HG02763 (cell line): ENCODE results near the gene SV2B.

Experiments used
- ATAC-seq: cut with Tn5 transposase; IDR thresholded peaks from one replicate; pipeline ENCODE4 v1.9.1; 2021; ENCODE audit warnings: mild to moderate bottlenecking, moderate library complexity; ENCODE audit not compliant: unreplicated experiment

Gene SV2B

DNA sequence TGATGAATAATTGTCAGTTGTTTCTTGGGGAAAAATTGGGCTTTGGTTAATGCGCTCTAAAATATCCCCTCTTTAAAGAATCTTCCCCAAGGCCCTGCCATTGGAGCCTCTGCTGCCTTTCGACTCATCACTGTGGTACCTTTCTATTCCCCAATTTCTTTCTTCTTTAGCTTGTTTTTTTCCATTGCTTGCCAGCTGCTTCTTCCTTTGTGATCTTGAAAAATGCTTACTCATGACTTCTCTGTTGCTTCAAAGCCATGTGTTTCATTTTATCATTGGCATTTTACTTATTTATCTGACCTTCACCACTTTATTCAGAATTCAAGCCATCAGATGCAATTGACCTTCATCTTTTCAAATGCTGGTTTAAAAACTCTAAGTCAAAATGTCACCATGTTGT is 84.4 kb downstream of the SV2B start:
- no peak for ATAC-seq

DNA sequence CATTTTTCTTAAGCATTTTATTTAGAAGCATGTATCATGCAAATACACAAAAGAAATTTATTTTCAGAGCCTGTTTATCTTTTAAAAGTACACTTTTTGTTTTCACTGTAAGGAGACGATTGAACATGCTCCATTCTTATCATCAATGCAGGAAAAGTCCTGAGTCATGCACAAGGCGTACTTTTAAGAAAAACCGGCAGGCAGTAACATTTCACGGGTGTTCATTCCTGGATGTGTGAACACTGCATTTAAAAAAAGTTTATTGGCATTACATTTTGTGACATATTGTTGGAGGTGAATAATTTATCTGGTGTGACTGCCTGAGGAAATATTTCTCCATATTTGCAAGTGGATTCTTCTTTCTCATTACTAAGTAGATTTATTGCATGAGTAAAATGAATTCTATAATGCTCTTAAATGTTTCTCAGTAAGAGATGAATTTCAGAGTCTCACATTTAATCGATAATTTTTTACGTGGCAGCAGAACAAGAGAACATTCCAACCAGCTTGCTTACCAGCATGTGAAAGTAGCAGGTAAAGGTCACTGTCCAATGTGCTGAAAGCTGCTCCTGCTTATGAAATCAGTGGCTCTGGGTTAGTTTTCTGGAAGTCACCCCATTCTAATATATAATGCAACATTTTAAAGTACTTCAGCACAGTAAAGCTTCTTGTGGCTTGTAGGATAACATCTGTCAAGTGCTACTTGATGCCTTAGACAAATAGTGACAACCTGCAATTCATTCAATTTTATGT is 87.0 kb downstream of the SV2B start:
- no peak for ATAC-seq

DNA sequence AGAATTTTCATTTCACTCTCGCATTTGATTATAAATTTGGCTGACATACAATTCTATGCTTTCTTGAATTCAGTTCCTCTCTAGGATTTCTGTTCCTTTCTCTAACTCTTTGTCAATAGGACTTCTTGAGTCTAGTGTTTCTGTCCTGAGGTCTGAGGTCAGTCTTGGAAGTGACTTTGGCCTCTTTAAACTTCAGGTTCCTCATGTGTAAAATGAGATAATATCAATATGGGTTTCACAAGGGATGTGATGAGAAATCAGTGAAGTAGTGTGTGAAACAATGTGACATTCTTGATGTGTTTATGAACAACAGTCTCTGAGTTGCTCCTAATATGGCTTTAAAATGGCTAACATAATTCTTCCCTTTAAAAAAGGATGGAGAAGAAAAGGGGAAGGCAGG is 92.2 kb downstream of the SV2B start:
- ATAC-seq = no peak

DNA sequence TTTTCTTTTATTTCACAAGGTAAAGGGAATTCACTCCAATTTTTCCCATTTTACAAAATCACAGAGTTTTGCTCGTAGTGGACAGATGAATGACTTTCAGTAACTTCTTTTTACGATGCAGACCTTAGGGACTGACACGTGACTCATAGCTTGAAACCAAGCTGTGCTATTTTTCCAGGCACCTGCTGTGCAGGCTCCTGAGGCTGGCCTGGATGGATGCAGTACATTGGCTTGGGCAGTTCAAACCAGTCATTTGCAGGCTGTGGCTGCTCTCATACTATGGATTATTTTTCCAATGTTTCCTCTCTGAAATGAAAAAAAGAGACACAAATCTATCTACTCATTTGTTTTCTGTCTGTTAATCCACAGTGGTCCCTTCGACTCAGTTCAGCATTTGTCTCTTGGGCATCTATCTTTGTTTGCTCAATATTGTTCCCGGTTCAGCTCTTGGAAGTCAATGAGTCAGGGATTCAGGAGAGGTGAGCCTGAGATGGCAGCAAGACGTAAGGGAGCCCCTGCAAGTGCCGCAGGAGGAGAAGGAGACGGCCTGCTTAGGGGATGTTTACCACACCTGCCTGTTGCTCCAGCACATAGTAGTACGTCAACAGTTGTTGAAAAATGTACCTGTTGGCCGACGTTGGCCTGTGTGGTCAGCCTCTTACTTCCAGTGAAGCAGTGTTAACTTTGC is 92.8 kb downstream of the SV2B start:
- ATAC-seq = no peak

DNA sequence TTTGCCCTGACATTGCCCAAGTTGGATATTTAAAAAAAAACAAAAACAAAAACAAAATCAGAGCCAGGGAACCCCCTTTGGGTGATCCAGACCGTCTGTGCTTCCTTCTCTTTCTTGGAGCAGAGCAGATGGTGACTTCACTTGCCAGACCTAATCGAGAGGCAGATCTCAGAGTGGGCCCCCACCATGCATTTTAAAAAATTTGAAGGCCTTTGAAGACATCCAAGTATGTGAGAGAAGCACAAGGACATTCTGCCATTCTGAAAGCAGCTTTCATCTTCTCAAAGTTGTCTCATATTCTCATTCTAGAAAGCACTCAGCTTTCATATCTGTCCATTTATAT is 93.3 kb downstream of the SV2B start:
- no peak for ATAC-seq

DNA sequence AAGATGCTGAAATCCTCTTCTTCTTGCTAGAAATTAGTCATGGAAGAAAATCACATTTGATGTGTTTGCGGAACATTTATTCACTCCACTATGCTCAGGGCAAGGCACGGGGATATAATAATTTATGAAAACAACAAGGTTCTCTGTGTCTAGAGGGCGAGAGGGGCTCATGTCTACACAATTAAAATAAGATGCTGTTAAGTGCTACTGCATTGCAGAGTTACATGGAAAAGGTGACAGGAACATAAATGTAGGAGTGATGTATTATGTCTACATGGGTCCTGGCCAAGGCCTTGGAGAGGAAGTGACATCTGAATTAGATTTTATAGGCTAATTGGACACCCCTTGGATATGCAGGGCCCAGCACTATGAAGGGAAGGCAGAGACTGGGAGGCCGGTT is 96.1 kb downstream of the SV2B start:
- ATAC-seq = no peak

DNA sequence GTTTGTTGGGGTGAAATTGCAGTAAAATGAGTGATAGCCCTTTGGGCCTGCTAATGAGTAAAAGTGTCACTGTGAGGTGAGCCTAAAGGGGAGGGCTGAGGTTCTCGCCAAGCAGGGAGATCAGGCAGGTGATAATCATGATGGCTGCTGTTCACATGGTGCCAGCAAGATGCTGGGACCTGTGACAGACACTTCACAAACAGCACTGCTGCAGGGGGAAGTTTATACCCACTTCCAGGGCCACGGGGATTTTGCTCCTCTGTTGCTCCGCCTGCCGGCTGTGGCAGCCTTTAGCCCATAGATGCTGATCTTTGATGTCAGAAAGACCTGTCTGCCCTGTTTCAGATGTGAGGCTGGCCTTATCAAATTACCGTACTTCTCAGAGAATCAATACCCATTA is 96.7 kb downstream of the SV2B start:
- ATAC-seq = no peak

DNA sequence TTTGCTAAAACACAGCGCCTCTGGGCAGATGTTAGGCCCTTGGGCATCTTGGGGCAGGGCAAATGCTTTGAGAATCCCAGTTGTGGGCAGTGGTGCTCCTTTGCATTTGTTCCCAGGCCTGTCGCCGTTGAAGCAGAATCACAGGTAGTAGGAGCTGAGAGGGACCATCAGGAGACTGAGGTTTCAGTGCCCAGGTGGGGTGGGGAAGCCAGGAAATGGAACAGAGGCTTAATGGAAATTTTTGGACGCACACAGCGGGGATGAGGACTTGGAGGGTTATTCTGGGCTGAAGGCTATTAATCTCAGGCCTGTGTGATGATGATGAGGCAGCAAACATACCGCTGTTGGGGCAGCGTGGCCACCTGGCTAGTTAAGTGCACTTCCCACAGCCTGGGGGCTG is 99.5 kb downstream of the SV2B start:
- no peak for ATAC-seq

DNA sequence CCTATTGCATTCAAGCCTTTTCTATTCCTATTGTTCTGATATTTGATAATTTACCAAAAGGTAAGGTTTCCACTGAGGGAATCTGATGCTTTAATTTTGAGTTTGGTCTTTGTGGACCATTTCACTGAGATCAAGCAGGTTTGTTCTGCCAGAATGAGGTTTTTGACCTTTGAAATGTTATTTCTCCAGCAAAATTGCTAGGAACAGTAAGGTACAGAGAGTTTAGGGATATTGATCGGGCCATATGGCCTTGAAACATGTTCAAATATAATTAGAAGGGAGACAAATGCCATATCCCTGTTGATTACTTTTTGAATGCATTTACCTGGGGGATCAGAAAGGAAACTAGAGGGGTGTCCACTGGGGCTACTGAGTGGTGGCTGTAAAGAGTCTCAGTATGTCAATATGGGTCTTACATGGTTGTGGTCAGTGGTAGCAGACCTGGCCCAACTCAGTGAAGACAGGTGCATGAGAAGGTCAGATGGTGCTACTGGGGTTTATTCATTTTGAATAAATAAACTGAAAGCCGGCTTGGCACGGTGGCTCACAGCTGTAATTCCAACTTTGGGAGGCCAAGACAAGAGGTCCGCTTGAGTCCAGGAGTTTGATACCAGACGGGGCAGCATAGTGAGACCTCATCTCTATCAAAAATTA is 100.2 kb downstream of the SV2B start:
- ATAC-seq = no peak

DNA sequence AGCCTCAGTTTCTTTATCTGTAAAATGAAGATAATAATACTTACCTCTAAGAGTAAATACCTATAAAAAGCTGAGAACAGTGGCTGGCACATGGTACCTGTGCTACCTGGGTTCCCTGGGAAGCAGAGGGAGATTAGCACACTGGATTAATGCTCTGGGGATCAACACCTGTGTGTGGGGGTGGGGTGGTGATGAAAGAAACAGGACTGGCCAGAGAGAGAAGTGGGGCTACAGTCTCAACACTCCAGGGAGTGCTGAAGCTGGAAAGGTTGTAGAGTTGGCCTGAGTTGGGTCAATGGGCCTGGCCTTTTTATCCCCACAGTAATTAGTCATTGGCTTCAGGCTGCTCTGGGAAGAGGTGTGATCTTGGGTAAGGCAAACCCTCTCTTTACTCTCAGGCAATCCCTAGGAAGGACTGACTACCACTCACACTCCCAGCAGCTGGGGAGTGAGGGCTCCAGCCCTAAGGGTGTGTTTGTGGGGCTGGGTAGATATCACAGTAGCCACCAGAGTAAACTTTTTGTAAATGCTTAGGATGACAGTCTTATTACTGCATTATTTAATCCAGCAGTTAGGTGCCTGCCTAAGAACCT is 102.5 kb downstream of the SV2B start:
- no peak for ATAC-seq

DNA sequence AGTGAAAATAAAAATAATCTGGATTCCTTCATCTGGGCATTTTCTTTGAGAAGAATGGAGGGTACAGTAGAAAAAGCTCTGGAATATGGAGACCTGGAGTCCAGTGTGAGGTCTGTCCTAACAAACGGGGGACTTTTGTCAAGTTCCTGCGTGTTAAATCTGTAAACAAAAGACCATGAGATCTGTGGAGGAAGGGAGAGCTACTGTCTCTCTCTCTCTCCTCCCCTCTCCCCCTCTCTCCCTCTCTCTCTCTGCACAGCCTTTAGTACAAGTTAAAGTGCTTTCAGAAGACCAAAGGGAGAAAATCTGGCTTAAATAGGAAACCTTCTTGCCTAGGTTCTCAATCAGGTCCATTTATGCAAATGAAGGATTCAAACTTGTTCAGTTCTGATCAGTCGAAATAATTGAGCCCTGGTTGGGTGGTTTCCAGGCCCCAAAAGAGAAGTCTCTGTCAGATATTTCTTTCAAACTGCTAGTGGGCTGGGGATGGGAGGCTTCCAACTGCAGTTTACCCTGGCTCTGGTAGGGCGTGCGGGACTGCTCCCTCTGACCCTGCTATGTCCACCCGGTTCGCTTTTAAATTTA is 103.7 kb downstream of the SV2B start:
- ATAC-seq = no peak

DNA sequence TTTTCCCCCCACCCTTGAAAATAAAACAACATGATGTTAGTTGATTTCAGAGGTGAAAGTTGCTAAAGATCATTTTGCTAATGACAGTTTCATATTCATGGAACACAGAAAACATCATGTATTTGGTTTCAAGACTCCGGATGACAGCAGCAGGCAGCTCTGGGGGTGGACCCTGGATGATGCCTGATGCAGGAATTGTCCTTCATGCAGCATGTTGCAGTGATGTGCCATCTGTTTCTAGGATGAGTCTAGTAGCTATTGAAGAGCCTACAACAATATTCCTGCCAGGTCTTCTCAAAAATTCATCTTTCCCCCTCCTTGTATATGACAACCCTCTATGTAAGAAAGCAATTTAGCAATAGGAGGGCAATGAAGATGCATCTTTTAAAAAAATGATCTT is 108.3 kb downstream of the SV2B start:
- ATAC-seq = no peak

DNA sequence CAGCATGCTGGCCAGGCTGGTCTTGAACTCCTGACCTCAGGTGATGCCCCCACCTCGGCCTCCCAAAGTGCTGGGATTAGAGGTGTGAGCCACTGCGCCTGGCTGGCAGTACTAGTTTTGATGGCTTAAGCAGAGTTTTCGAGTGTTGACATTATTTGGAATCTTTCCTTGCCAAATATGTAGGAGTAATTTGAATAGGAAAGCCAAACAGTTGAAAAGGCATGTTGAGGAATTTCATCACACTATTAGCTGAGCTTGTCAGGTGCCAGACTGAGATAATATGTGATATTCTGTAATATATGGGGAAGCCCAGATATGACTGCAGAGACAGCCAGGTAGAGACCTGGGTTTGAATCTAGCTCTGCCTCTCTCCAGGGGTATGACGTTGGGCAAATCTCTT is 109.3 kb downstream of the SV2B start:
- ATAC-seq = no peak

DNA sequence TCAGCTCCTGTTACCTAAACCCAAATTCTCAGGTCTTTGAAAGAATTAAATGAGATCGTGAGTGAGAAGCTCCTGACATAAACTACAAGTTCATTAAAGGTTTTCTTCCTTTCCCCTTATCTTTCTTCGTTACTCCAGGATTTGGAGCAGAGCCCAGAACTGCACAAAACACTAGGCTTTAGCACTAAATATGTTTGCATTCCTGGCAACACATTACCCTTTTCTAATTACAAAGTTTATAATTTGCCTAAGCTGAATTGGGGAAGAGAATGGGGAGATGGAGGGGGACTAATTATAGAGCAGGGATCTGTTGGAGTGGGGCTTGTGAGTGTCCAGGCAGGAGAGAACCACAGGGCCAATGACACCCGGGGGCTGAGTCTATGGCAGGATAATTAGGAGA is 109.7 kb downstream of the SV2B start:
- ATAC-seq = no peak

DNA sequence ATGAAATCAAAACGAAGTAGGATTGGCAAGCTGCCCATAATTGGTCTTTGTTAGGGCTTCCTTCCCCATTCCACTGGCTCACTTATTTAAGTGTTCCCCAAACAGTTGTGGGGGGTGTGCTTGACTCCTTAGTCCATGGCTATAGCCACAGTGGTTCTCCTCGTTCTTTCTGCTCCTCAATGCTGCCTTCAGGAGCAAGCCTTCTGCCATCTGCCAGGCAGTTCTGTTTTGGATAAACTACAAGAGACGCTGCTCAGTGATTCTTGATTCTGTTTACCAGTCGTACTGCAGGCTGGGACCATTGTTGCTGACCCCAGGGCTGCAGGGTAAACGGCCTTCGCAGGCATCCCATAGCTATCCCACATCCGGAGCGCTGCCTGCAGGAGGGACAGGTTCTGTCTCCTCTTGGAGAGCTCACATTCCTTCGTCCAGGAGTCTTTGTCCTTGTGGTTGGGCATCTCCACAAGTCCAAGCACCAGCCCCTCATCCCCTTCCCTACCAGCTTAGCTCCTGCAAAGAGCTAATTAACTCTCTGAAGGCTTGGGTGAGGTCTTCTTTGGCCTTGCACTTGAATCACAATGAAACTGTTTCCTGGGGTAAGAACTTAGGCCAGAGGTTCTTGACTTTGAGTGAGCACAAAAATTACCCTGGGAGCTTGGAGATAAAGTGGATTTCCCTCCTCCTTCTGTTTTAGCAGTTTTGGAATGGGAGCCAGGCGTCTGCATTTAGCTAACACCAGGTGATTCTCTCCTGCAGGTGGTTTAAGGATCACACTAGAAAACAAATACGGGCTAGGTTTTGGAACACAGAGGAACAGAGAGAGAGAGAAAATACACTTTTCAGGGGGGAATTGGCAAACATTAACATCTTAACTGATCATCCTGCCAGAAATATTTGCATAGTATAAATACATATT is 114.9 kb downstream of the SV2B start:
- ATAC-seq = no peak

DNA sequence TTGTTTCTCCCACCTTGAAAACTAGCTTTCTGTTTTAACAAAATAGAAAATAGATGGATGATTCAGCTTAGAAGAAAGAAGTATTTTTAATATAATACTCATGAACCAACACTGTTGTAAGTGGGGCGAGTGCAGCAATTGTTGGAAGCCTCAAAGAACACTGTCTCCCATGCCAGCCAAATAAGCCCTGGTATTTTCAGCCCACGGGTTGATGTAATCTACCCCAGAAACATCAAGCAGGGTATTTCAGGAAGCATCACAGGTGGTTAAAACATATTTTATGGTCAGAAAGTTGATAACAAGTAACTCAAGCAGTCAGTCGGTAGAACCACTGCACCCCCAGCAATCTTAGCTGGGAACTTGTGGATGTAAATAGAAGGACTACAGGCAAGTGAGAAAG is 115.9 kb downstream of the SV2B start:
- ATAC-seq = no peak

DNA sequence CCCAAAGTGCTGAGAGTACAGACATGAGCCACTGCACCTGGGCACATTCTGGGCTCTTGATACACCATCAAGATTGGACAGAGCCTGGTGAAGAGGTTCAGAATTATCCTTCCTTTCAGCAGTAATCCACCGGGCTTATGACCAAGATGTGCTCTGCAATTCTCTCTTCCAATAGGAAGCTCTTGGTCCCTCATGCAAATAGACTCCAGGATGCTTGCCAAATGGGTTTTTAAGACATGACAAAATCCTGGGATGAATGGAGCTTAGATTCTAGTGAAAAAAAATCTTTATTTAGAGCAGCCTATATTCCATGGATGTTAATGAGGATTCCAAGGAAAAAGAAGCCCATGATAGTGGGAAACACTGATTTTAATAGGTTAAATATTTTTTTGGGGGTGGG is 119.1 kb downstream of the SV2B start:
- ATAC-seq = no peak

DNA sequence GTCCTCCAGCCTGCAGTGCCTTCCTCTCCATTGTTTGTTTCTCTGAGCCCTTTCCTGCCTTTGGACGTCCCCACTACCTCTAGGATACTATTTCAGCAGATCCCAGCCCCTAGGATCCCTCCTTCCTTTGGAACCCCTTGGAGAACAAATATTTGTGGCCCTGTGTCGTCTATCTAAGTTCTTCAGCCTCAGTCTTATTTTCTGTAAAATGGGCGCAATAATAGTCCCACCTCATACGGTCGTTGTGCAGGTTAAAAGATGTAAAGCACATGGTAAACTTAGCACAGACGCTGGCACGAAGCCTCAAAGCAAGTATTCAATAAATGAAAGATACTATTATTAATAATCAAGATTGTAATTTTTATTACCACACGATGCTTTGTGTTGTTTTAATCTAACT is 122.0 kb downstream of the SV2B start:
- no peak for ATAC-seq

DNA sequence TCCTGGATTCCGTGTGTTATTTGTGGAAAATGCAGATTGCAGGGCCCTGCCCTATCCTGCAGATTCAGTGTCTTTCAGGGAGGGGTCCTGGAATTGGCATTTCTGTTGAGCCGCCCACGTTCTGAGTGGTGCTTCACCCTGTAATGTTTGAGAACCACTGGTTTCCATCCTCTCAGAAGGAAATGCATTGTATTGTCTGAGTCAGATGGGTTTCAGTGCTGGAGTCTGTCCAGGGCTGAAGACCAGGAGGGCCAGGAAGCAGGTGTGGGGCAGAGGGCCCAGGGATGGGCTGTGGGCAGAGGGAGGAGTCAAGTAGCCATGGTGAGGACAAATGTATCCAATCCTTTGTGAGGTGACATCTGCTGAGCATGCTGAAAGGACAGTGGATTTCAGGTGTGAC is 123.8 kb downstream of the SV2B start:
- no peak for ATAC-seq

DNA sequence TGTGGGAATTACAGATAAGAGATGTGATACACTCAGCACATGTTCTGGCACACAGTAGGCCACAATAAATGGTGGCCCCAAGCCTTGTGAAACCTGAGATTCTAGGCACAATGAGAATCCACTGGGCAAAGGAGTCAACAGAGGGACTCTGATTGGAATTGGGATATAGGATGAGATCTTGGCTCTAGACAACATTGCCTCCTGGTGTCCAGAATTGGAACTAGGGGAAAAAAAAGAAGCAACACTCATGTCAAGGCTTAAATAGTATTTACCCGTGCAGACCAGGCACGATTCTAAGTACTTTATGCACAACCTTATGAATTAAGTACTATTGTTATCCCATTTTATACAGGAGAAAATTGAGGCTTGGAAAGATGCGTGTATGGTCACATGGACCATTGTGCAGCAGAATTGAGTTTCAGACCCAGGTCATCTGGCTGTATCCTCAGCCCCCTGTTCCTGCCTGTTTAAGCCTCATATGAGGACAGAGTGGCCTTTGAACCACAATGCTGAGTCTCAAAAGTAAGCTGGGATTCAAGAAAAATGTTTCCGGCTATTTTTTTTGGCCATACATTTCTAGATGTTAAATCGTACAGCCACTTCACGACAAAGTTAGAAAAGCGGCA is 124.8 kb downstream of the SV2B start:
- ATAC-seq = no peak
